GM19025 (cell line): ENCODE results near the gene SFMBT2.
"Not testable (repeated sequence)": the region's sequence is repeated elsewhere in the genome, so short reads cannot be mapped to it uniquely, and the experiment has no call there.

ENCODE experiments used
- ATAC-seq: cut with Tn5 transposase; IDR thresholded peaks from one replicate; pipeline ENCODE4 v1.9.1; 2021; ENCODE audit warnings: mild to moderate bottlenecking, low read depth, moderate library complexity; ENCODE audit not compliant: unreplicated experiment

The SFMBT2 gene

GRCh38 chr10:7239312-7239985 lies 171.4 kb downstream of the SFMBT2 start:
- ATAC-seq, result peak; percentile 65

DNA sequence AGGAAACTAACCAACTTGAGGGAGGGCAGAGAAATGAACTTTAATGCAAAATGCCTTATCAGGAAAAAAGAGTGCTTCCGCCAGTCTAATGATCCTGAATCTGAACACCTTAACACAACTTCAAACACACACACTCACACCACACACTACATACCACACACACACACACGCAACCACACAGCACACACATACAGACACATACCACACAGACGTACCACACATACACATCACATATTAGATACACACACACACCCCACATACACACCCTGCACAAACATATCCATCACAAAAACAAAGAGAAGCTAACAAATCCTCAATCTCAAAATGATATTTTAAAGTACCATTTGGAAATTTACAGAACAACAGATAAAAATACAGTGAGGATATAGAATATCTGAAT lies 175.5 kb downstream of the SFMBT2 start:
- no peak for ATAC-seq

DNA sequence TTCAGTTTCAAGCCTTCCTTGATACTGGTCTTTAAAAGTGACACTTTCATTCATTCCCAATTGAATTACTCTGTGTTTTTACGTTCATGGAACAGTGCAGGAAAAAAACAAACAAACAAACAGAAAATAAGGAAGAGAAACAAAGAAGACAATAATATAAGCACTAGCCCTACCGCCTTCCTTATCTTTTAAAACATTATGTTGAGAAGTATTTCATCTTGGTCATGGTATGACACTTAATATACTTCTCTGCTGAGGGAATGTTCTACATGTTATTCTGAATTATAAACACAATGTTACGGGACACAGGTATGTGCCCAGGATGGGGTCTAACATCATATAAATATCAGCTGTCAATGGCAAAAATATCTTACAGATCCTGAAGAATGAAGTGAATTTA lies 176.7 kb downstream of the SFMBT2 start:
- no peak for ATAC-seq

DNA sequence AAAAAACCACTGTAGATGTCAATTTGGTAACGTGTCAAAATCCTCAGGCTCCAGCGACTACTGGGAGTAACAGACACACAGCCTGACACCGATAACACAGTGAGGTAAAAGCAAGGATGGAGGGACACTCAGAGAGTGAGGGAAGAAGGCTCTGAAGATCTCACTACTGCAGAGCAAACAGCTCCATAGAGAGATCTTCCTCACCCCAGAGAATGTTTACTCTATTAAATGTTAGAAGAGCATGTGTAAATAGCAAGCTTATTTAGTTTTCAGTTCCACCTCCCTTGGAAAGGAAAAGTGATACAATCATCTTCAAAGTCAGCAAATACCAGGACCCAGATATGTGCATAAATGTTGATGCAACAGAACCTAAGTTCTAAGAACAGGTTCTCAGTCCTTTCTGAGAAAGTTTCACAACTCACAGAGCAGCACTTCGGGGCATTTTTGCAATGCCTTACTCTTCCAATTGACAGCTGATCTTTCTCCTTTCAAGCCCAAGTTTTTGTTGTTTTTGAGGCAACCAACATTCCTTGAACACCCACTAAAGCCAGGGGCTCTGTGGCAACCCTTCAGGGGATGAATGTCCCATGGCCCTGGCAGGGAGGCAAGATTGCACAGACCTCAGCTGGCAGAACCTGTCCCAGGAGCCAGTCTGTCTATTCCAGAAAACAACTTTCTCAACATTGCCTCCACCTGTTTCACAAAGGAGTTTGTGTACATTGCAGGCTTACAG lies 177.4 kb downstream of the SFMBT2 start:
- ATAC-seq, result no peak

- ATAC-seq, result no peak
Observed at GRCh38 chr10:7231509-7232414, 179.1 kb downstream of the SFMBT2 start.

GRCh38 chr10:7230951-7231350 lies 179.9 kb downstream of the SFMBT2 start:
- ATAC-seq, result no peak

DNA sequence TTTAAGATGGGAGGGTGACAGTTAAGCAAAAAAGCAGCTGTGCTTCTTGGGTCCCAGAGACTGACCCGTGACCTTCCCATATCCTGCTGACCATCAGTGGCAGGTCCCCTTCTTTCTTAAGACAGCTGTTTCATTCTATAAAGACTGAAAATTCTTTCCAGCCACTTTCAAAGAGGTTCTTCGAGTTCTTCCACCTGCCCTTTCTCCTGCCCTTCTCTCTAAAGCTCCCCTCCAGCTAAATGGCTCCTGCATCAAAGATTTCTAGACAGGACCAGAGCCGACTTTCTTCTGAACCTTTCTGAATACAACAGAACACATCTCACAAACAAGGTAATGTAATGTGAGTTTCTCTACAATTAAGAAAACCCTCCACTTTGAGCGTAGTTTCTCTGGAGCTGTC lies 180.8 kb downstream of the SFMBT2 start:
- no peak for ATAC-seq

- no peak for ATAC-seq
Observed at GRCh38 chr10:7225133-7225532, 185.7 kb downstream of the SFMBT2 start.

GRCh38 chr10:7218968-7219367 lies 191.9 kb downstream of the SFMBT2 start:
- no peak for ATAC-seq

DNA sequence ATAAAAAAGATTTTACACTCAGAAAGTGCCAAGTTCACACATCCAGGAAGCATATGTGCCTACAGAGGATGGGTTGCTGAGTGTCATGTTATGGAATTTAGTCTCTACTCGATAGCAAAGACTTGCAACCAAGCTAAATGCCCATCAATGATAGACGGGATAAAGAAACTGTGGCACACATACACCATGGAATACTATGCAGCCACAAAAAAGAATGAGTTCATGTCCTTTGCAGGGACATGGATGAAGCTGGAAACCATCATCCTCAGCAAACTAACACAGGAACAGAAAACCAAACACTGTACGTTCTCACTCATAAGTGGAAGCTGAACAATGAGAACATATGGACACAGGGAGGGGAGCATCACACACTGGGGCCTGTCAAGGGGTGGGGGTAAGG lies 198.1 kb downstream of the SFMBT2 start:
- ATAC-seq, result not testable (repeated sequence)

GRCh38 chr10:7211857-7212577 lies 198.8 kb downstream of the SFMBT2 start:
- ATAC-seq, result no peak

GRCh38 chr10:7210516-7210915 lies 200.3 kb downstream of the SFMBT2 start:
- ATAC-seq, result no peak

DNA sequence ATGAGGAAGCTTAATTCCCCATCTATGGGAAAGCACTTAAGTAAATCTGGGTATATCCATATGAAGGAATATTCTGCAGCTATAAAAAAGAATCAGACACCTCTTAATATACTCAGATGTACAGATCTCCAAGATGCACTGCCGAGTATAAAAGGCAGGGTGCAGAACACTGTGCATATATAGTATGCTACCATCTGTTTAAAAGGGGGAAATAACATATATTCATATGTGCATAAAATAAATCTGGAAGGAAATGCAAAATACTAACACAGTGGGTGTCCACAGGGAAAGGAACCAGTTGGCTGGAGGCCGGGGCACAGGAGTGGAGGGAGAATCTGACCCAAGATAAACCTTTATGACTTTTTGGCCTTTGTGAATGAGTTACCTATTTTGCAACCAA lies 201.4 kb downstream of the SFMBT2 start:
- ATAC-seq, result no peak

- ATAC-seq, result no peak
Observed at GRCh38 chr10:7206412-7207100, 204.3 kb downstream of the SFMBT2 start.

DNA sequence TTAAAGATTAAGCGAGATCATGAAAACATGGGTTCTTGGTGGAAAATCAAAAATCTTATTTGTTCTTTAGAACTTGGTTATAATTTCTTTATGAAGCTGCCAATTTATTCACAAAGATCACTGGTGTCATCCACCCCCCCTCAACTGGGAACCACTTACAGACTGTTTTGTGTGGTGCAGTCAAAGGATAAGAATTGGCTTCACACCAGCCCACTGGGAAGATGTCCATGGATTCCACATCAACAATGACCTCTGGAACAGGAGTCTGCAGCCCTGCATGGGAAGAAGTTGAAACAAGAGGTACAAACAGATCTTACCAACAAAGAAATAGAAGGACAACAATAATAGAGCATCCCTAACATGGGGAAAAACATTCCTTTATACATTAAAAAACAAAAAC lies 205.2 kb downstream of the SFMBT2 start:
- ATAC-seq, result no peak

- no peak for ATAC-seq
Observed at GRCh38 chr10:7202793-7203355, 208.0 kb downstream of the SFMBT2 start.

GRCh38 chr10:7199152-7199760 lies 211.6 kb downstream of the SFMBT2 start:
- no peak for ATAC-seq

GRCh38 chr10:7196284-7196683 lies 214.6 kb downstream of the SFMBT2 start:
- ATAC-seq, result no peak

- no peak for ATAC-seq
Observed at GRCh38 chr10:7195118-7195517, 215.7 kb downstream of the SFMBT2 start.
